Left lobe of liver (tissue), 2 donors: ENCODE measurements around the gene PIK3R5. TPM values are rescaled to one million over a fixed set of nuclear protein-coding genes. Genes with fewer than 3 reads are reported as not detected.
"Not testable (repeated sequence)": the region's sequence is repeated elsewhere in the genome, so short reads cannot be mapped to it uniquely, and the experiment has no call there.

Experiments used
- ATAC-seq: fragments of 200-7000 bp; cut with Tn5 transposase; one replicate; pipeline ENCODE4 v1.9.1; 2020; ENCODE audit warnings: mild to moderate bottlenecking, moderate library complexity
- DNase-seq: peaks from one replicate; pipeline ENCODE4 v3.0.0-alpha.2; 2020; ENCODE audit warnings: low spot score
- total RNA-seq: library from RNA; stranded (reverse); gene quantifications from one replicate; pipeline ENCODE4 v1.2.1, GENCODE V29; 2021
- donor health status: DM: no; HTN: no; CAD: no; lungs with moderate emphysema.
- donor health status: DM: no; HTN: yes; CAD: no.

The PIK3R5 gene
- total RNA-seq, 1 donor from 2014 or later = 3.3 TPM

DNA sequence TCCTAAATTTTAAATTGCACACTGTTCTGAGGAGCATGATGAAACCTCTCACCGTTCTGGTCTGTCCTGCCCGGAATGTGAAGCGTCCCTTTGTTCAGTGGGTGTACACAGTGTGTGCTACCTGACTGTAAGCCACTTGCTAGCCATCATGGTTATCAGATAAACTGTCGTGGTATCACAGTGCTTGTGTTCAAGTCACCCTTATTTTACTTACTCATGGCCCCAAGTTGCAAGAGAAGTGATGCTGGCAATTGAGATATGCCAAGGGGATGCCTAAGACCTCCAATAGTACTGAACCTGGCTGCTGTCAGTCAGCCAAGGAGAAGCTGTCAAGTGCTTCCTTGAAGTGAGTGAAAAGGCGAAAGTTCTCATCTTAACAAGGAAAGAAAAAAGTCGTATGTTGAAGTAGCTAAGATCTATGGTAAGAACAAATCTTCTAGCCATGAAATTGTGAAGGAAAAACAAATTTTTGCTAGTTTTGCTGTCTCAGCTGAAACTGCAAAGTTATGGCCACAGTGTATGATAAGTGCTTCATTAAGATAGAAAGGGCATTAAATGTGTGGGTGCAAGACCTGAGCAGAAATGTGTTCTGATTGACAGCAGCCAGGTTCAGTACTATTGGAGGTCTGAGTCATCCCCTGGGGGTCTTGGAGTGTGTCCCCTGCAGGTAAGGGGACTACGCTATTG, 103.9 kb downstream of the PIK3R5 start:
- ATAC-seq = no peak
- DNase-seq = no peak

DNA sequence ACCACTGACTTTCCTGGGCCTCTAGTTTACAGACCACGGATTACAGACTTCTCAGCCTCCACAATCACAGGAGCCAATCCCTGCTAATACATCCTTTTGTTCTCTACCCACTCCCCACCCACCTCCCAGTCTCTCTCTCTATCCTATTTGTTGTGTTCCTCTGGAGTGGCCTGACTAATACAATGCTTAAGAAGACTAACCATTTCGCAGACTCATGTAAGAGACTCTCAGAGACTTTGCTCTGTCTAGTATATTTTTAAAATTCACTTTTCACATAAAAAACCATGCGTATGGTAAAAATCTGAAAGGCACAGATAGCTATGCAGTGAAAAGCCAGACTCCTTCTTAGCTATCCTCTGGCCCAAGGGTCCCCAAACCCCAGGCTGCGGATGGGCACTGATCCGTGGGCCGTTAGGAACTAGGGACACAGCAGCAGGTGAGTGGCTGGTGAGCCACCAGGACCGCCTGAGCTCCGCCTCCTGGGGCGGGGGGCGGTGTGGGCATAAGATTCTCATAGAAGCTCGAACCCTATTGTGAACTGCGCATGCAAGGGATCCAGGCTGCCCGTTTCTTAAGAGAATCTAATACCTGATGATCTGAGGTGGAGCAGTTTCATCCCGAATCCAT, 105.6 kb downstream of the PIK3R5 start:
- DNase-seq = no peak
- ATAC-seq = no peak

DNA sequence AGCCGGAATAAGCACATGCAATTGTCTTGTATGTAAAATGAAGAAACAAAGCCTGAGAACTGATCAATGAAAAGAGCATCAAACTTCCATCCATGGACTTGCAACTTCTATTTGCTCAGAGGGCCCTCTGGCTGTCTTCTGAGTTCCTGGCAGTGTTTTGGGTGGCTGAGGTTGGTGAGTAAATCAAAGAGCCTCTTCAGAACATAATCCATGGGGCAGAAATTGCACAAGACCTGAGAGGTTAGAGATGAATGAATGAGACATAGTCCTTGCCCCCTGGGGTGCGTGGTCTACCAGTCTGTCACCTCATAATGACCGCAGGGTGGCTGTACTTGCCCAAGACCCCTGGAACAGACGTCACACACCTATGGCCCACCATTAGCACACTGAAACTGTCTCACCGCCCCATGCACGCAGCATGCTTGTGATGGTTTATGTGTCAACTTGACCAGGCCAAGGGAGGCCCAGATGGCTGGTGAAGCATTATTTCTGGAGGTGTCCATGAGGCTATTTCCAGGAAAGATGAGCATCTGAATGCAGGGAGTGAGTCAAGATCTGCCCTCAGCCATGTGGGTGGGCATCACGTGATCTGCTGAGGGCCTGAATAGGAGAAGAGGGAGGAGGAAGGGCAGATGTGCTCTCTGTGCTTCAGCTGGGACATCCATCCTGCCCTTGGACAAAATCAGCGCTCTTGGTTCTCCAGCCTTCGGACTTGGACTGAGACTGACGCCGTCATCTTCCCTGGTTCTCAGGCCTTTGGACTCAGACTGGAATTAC, 106.3 kb downstream of the PIK3R5 start:
- DNase-seq = no peak
- no peak for ATAC-seq

DNA sequence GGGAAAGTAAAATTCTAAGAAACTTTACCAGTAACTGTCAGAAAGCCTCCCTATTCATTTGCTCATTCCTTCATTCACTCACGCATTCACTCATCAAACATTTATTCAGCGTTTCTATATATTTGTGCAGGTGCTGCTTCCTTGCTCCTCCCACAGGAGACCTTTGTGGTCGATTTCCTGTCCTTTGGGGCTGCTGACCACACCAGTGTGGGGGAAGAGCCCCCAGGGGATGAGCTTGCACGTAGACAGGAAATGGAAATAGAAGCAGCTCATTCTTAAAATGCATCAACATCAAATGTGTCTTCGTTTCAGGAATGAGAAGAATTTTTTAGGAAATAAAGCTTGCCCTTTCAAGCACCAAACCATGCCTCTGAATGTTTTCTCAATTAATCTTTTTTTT, 107.6 kb downstream of the PIK3R5 start:
- DNase-seq (no peak), ATAC-seq (no peak)

DNA sequence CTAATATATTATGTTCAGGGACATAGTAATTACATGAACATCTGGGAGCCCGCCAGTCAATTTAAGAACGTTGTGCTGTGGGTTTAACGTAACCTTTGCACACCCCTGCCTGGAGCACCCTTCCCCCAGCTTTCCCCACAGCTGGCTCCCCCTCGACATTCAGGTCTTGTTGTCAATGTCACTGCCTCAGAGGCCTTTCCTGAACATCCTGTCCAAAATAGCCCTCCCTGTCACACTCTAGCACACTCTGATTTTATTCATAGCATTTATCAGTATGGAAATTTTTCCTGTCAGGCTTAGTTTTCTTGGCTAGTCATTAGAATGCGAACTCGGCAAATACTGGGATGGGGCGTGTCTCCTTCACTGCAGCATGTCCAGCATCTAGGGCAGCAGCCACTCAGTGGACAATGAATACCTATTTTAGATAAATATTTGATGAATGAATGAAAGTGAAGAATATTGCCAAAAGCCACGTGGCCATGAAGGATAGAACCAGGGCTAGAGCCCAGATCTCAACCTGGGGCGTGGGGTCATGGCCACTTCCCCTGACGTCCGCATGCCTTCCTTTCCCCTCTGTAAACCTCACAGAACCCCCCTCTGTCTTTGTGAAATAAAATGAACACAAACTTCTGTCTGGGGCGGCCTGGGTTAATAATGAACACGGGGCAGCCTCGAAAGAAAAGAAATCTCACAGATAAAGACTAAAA, 108.5 kb downstream of the PIK3R5 start:
- ATAC-seq = no peak
- DNase-seq = no peak

DNA sequence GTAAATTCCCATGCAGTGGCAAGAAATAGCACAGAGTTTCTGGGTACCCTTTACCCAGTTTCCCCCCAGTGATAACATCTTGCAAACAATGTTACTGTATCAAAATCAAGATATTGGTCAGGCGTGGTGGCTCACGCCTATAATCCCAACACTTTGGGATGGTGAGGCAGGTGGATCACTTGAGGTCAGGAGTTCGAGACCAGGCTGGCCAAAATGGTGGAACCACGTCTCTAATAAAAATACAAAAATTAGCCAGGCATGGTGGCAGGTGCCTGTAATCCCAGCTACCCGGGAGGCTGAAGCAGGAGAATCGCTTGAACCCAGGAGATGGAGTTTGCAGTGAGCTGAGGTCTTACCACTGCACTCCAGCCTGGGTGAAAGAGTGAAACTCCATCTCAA, 109.3 kb downstream of the PIK3R5 start:
- DNase-seq, ATAC-seq: not testable (repeated sequence)

DNA sequence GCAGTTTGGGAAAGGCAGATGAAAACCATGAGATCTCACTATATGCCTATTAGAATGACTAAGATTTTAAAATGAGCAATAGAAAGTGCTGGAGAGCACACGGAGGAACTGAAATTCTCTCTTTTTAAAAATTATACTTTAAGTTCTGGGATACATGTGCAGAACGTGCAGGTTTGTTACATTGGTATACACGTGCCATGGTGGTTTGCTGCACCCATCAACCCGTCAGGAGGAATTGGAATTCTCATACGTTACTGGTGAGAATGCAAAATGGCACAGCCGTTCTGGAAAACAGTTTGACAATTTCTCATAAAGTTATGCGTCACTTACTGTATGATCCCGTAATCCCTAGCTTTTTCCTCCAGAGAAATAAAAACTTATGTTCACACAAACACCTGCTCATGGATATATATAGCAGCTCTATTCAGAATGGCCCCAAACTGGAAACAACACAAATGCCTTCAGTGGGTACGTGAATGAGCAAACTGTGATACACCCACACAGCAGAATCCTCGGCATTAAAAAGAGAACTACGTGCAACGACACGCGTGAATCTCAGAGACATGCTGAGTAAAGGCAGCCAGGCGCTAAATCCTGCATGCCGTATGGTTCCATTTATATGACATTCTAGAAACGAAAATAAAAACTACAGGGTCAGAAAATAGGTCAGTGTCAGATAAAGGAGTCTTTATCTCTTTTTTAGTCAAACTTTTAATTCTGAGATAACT, 109.9 kb downstream of the PIK3R5 start:
- ATAC-seq (no peak), DNase-seq (no peak)

DNA sequence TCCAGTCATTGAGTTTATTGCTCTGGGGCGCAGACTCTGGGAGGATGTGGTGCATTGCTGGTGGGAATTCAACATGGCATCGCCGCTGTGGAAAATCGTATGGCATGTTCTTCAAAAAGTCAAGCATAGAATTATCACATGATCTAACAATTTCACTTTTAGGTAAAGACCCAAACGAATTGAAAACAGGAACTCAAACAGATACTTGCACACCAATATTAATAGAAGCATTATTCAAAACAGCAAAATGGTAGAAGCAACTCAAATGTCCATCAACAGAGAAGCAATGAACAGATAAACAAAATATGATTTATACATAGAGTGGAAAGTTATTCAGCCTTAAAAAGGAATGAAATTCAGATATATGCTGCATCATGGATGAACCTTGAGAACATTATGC, 113.9 kb downstream of the PIK3R5 start:
- ATAC-seq (no peak), DNase-seq (no peak)

DNA sequence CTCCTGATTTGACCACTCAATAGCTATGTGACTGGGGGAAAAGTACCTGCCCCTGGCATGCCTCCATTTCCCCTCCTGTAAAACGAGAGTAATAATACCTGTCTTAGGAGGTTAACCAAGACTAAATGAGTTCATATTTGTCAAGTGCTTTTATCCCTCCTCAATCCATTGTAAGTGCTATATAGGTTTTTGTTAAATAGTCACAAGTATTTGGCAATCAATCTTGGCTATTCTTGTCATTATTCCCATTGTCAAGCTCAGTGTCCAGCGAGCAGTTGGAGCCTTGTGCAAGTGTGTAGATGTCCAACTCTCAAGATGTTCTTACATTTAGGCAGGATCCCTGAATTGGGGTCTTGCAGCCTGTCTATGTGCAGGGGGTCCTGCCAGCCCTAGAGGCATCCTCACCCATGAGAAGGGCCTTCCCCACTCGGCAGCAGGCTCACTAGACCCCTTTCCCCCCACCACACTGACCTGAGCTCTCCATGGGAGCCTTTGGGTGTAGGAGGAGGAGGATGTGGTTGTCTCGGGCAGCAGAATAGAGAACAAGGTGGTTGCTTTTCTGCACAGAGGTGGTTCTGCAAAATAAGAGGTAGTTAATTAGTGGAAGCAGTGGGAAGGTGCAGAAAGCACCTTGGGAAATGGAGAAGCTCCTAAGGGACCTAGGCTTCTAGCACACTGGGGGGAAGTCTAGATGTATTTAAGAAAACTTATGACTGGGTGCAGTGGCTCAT, 116.0 kb downstream of the PIK3R5 start:
- DNase-seq = no peak
- ATAC-seq = no peak

DNA sequence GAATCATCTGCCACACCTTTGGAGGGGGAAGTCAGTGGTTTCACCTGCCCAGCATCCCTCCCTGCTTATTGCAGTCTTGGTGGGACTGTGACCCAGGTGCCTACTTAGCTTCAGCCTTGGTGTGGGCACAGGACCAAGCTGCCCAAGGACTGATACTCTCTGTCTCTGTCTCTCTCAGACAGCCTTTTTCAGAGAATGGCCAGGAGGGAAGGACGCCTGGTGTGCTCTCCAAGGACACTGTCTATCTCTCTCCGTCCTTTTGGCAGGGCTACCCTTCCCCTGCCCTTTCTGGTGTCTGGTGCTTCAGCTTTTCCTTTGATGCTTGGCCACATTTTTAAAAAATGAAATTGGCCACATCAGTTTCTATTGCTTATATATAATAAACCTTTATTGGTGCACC, 117.6 kb downstream of the PIK3R5 start:
- DNase-seq = no peak
- ATAC-seq = no peak

DNA sequence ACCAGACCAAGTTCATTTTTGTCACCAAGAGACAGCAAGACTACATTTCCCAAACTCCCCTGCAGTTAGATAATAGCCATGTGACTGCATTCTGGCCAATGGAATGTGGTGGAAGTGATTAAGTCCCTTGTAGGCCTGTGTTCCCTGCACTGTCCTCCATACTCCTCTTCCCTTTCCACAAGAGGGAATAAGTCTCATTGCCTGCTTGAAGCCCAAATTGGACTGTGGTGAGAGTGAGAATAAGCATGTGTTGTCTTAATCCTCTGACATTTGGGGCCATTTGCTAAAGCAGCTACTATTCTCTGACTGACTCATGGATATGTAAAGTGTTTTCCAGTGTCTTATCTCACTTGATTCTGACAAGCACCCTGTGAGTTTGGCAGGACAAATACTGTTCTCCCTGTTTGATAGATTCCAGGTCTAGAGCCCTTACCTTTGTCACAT, 118.7 kb downstream of the PIK3R5 start:
- DNase-seq (no peak), ATAC-seq (peak; percentile 60)

DNA sequence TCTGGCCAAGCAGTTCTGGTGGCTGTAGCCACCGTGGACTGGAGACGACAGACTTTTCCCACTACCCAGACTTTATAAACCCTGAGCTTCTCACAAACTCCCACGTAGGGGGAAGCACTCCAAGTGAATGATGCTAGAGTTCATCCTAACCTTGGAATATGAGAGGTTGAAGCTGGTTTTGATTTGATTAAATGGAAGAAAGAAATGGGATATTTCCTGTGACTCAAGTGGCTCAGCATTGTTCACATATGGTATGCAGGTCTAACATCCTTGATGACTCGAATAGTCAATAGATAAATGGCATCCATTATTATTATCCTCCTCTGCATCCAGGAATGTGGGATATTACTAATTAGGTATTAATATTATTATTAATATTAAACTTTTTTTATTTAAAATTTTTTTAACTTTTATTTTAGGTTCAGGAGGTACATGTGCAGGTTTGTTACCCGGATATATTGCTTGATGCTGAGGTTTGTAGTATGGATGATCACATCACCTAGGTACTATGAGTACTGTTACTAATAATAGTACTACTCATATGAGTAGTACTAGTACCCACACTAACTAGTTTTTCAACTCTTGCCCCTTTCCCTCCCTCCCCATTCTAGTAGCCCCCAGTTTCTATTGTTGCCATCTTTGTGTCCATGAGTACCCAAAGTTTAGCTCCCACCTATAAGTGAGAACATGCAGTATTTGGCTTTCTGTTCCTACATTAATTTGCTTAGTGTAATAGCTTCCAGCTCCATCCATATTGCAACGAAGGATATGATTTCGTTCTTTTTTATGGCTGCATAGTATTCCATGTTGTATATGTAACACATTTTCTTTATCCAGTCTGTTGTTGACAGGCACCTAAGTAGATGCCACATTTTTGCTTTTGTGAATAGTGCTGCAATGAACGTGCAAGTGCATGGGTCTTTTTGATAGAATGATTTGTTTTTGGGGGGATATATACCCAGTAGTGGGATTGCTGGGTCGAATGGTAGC, 121.0 kb downstream of the PIK3R5 start:
- no peak for ATAC-seq
- DNase-seq = no peak

DNA sequence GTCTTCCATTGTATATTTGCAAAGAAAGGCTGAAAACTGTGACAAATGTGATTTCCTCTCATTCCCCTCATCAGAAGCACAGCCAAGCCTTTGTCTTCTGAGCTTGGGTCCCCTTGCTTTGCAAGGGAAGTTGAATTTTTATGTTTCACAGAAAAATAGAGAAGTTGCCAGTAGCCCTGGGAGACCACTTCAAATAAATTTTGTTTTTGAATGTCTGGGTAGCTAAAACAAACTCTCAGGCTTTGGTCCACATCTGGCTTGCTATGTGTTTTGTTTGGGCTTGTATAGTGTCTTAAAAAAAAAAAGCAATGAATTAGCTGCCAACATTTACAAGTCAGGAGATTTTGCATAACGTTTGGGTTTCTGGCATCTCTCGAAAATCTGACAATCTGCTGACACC, 122.2 kb downstream of the PIK3R5 start:
- ATAC-seq = no peak
- DNase-seq = no peak

DNA sequence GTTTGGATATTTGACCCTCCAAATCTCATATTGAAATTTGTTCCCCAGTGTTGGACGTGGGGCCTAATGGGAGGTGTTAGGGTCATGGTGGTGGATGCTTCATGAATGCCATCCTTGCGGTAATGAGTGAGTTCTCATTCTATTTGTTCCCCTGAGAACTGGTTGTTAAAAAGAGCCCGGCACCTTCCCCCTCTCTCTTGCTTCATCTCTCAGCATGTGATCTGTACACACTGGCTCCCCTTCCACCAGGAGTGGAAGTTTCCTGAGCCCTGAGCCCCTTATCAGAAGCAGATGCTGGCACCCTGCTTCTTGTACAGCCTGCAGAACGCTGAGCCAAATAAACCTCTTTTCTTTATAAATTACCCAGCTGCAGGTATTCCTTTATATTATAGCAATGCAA, 123.7 kb downstream of the PIK3R5 start:
- ATAC-seq (no peak), DNase-seq (no peak)

DNA sequence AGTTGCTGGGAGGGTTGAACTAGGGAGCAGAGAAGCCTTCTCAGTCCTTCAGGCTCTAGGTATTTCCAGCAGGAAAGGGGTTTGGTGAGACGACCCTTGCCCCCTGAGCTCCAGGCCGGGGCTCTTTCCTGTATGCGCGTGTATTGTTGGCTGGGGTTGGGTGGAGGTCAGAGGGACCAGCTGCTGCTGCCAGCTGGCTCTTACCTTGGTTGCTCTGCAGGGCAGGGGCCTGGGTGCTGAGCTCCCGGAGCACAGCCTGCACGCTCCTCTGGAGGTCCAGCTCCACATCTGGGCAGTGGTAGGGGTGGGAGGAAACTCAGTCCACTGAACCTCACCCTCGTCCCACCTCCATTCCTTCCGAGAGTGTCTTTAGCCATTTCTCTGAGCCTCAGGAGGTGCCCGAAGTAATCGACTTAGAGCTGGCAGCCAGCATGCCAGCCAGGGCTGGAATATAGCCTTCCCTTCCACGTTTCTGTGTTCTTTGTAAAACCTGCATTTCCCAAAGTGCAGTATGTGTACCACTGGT, 126.0 kb downstream of the PIK3R5 start:
- ATAC-seq = peak; percentile 57
- peak; percentile 46 for DNase-seq

DNA sequence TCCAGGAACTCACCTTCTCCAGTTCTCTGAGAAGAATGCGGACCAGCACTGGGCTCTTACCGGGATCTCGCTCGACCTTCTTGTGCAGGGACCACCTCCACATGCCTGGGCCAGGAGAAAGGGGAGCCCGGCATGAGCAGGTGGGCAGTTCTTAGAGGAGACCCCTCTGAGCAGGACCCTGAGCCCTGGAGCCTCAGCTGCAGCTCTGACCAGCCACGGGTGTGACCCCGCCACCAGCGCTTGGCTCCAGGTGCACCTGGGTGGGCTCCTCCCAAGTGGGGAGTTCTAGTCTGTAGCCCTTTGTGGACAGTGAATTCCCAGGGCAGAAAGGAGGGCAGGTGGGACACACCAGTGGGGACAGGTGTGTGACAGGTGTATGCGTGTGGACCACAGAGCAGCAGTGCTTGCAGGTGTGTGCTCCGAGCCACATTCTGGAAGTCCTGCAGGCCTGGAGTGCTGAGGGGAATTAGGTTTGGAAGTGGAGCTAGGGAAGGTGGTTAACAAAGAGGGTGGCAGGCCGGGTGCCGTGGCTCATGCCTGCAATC, 126.9 kb downstream of the PIK3R5 start:
- ATAC-seq = no peak

DNA sequence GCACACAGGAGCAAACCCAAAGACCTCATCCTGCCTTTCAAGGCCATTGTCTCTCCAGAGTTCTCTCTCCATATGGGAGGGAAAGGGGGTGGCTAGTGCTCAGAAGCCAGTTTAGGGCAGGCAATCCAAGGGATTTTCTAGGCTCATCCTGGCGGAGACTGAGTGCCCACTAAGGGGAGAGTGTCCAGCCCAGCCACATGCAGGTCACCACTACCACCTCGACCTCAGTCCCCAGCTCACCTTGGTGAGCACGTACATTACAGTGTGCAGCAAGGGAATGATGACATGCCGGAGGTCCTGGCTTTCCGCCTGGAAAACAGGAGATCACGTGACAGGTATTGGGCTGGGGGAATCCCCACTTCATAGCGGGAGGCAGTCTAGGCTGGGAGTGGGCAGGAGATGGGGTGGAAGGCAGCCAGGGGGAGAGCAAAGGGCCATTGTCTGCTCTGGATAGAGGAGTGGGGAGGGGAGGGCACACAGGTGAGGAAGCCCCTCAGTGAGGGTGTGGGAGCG, 127.9 kb downstream of the PIK3R5 start:
- DNase-seq = peak; percentile 46
- ATAC-seq = peak; percentile 57

More for the DNA sequence above, 126.9 kb downstream of the PIK3R5 start:
- DNase-seq = no peak
